Thyroid gland (tissue), 4 donors: ENCODE results near the gene NAALADL2.

Experiments used
- CTCF ChIP-seq, 6 experiments: fragments of 200-600 bp in 3 of 6; fragments of 450-650 bp in 3 of 6; sonication (generic) in 3 of 6; IDR thresholded peaks; one replicate each; pipeline ENCODE4 v1.5.1; 2016 to 2019; ENCODE audit warnings: antibody characterized with exemption in 6 of 6, mild to moderate bottlenecking in 2 of 6, inconsistent platforms in 1 of 6, moderate library complexity in 1 of 6
- POLR2A ChIP-seq, 2 donors: fragments of 450-650 bp; IDR thresholded peaks; one replicate each; pipeline ENCODE4 v1.6.1; 2017; ENCODE audit warnings: antibody characterized with exemption in 2 of 2, mild to moderate bottlenecking in 2 of 2, moderate library complexity in 1 of 2

DNA sequence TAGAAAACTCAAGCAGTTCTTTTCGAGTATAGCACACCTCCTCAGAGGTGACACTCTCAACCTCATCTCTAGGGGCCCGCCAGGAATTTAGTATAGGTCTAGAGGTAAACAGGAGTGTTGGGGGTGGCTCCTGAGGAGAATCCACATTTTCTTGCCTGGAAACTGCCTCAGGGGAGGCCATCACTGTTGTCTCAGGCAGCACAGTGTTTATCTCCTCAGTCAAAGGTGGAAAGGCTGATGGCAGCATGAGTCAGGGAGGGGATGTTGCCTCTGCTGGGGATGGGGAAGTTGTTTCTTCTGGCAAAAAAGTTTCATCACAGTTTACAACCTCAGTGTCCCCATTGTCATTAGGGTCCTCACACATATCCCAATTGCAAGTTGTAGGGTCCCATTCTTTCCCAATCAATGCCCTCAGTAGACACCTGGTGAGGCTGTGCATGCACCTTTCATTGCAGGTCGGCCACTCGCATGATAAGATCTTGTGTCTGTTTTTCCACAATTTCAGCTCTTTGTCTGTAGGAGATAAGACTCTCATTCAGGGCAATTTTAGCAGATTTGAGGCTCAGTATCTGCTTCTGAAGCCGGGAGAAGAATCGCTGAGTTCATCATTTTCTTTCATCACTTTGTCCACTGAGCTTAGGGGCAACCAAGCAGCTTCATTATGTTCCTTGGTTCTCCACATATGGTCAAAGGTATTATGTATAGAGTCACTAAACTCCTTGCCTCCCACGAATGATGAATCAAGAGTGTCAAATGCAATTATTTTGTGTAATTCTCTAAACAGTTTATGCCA is 25.8 kb downstream of the NAALADL2 start:
- no peak for TF ChIP-seq CTCF (IDR thresholded peaks at IDR 0.05)
- no peak for TF ChIP-seq POLR2A (IDR thresholded peaks at IDR 0.05)
